Measurements from ENCODE around the gene PLCXD1.
"Not testable (repeated sequence)": the region's sequence is repeated elsewhere in the genome, so short reads cannot be mapped to it uniquely, and the experiment has no call there.

The PLCXD1 gene, protein sequence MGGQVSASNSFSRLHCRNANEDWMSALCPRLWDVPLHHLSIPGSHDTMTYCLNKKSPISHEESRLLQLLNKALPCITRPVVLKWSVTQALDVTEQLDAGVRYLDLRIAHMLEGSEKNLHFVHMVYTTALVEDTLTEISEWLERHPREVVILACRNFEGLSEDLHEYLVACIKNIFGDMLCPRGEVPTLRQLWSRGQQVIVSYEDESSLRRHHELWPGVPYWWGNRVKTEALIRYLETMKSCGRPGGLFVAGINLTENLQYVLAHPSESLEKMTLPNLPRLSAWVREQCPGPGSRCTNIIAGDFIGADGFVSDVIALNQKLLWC

DNA sequence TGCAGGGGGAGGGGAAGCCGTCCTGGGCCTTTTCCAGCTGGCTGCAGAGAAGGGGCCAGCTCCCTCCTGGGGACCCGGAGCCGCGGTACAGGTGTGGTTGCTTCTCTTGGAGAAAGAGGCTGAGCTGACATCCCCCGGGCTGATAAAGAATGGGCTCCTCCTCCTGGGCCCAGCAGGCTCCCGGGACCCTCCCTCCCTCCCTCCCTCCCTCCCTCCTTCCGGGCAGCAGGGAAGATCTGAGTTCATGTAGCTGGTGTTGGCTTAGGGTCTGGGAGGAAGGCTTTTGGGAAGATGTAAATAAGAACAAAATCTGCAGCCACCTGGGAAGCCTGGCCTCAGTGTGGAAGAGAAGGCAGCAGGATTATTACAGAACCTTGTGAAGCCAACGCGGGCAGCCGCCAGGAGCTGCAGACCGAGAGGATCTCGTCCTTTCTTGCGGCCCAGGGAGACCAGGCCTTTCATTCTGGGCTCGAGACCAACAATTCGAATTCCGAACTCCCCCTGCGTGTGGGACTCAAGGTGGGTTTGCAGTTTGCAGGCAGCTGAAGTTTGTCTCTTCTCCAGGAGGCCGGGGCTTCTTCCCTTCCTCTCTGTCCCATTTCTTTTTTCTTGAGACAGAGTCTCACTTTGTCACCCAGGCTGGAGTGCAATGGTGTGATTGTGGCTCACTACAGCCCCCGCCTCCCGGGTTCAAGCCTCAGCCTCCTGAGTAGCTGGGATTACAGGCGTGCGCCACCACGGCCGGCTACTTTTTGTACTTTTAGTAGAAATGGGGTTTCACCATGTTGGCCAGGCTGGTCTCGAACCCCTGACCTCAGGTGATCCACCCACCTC is at the start of gene PLCXD1:
Gene PLCXD1, plus strand, starts transcription at position 216 of the 834 bp plus-strand sequence. CDS start 2,807 bp downstream, outside the sequence.
- DNase-seq = no peak

DNA sequence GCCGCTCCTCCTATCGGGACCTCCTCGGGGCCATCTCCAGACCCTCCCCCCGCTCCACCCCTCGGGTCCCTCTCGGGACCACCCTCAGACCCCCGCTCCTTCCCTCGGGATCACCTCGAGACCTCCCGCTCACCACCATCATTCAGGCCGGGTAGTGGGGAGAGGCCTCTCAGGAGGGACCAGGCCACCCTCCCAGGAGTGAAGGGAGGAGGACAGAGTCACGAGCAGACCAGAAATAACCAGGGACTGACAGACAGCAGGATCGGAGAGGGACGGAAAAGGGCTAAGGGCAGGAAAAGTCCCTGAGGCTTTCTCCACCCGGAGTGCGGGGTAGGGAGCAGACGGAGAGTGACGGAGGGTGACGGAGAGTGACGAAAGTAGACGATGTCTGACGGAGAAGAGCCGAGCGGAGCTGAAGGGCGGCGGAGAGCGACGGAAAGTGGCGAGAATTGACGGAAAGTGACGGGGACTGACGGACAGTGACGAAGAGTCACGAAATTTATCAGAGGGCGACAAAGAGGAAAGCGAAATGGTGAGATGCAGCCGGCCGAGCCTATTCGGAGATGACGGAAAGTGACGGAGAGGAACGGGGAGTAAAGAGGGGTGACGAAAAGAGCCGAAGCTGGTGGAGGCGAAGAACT is 49.4 kb upstream of the PLCXD1 start:
- DNase-seq = not testable (repeated sequence)

DNA sequence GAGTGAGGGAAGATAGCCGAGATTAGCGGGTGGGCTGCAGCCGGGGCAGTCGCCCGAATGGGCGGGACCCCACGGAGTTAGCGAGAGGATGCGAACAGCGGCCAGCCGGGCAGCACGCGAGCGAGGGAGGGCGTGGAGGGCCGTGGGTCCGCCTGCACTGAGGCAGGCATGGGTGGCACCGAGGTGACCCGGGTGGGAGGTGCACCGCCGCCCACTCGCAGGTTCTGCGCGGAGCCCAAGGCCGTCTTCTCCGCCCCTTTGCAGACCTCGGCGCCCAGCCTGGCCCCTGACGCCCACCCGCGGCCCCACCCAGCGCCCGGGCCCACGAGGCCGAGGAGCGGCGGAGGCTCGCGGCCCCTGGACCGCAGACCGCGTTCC is 48.9 kb upstream of the PLCXD1 start:
- DNase-seq = not testable (repeated sequence)

DNA sequence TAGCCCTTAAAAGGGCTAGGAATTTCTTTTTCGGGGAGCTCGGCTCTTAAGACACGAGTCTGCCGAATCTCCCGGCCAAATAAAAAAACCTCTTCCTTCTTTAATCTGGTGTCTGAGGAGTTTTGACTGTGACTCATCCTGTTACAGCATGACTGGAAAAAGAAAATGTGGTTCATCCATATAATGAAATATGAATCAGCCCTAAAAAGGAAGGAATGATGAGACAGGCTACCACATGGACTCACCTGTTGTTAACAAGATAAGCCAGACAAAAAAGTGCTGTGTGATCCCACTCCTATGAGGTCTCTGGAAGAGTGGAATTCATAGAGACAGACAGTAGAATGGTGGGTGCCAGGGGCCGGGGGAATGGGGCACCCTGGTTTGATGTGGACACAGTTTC is 45.0 kb upstream of the PLCXD1 start:
- DNase-seq = not testable (repeated sequence)

DNA sequence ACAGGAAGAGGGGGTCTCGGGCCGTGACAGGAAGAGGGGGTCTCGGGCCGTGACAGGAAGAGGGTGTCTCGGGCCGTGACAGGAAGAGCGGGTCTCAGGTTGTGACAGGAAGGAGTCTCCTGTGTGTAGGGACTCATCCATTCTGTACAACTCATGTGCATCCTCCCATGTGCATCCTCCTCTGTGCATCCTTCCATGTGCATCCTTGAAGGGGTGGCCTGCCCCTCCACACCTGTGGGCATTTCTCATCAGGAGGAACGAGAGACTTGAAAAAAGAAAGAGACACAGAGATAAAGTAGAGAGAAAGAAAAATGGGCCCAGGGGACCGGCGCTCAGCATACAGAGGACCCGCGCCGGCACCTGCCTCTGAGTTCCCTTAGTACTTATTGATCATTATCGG is 30.2 kb upstream of the PLCXD1 start:
- no peak for DNase-seq

DNA sequence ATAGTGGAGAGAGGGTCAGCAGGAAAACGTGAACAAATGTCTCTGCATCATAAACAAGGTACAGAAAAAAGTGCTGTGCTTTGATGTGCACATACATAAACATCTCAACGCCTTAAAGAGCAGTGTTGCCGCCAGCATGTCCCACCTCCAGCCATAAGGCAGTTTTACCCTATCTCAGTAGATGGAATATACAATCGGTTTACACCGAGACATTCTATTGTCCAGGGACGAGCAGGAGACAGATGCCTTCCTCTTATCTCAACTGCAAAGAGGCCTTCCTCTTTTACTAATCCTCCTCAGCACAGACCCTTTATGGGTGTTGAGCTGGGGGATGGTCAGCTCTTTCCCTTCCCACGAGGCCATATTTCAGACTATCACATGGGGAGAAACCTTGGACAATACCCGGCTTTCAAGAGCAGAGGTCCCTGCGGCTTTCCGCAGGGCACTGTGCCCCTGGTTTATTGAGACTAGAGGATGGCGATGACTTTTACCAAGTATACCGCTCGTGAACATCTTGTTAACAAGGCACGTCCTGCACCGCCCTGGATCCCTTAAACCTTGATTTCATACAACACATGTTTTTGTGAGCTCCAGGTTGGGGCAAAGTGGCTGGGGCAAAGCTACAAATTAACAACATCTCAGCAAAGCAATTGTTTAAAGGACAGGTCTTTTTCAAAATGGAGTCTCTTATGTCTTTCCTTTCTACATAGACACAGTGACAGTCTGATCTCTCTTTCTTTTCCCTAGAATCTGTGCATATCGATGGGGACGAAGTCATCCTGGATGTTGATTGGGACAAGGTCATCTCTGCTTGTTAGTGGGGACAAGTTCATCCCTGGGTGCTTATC is 29.6 kb upstream of the PLCXD1 start:
- not testable (repeated sequence) for DNase-seq

DNA sequence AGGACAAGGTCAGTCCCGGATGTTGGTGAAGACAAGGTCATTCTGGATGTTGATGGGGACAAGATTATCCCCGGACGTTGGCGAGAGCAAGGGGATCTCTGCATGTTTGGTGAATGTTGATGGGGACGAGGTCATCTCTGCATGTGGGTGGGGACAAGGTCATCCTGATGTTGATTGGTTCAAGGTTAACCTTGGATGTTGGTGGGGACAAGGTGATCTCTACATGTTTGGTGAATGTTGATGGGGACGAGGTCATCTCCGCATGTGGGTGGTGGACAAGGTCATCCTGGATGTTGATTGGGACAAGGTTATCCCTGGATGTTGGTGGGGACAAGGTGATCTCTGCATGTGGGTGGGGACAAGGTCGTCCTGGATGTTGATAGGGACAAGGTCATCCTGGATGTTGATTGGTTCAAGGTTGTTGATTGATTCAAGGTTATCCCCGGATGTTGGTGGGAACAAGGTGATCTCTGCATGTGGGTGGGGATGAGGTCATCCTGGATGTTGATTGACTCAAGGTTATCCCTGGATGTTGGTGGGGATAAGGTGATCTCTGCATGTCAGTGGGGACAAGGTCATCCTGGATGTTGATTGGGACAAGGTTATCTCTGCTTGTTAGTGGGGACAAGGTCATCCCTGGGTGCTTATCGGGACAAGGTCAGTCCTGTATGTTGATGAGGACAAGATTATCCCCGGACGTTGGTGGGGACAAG is 28.8 kb upstream of the PLCXD1 start:
- no peak for DNase-seq

DNA sequence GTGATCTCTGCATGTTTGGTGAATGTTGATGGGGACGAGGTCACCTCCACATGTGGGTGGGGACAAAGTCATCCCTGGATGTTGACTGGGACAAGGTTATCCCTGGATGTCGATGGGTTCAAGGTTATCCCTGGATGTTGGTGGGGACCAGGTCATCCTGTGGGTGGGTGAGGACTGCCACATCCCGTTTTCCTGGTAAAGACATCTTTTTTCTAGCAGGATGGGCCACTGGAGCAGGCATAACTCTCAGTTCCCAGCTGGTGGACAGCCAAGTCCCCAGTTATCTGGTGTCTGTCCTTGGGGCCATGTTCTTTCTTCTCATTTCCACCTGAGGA is 28.3 kb upstream of the PLCXD1 start:
- DNase-seq = no peak

DNA sequence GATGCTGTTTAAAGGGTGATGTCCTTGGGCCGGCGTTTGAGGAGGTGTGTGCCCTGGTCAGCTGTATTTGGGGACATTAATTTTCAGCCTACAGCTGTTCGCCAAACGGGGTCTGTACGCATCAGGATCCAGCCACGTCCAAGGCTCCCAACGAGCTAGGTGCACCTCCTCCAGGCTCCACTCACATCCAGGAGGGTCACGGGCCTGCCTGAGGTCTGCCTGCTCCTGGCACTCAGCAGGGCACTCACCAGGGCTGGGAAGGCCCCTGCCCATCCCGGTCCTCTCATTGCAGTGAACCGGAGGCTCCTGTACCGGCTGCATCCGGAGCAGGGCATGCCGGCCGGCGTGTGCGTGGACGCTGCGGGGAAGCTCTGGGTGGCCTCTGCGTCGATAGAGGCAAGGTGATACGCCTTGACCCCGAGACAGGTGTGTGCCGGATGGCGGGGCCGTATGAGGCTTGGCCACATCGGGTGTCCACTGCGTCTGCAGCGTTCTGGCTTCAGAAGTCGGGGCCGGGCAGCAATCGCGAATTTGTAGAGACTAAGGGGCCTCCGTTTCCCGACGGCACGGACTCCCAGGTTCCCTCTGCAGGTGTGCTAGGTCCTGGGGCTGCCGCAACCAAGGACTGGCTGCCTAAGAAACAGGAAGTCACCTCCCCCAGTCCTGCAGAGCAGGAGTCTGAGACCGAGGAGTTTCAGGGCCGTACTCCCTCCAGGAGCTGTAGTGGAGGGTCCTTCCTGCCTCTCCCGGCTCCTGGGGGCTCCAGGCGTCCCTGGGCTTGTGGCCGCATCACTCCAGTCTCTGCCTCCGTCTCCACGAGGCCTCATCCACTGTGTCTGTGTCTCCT is 27.5 kb upstream of the PLCXD1 start:
- no peak for DNase-seq

DNA sequence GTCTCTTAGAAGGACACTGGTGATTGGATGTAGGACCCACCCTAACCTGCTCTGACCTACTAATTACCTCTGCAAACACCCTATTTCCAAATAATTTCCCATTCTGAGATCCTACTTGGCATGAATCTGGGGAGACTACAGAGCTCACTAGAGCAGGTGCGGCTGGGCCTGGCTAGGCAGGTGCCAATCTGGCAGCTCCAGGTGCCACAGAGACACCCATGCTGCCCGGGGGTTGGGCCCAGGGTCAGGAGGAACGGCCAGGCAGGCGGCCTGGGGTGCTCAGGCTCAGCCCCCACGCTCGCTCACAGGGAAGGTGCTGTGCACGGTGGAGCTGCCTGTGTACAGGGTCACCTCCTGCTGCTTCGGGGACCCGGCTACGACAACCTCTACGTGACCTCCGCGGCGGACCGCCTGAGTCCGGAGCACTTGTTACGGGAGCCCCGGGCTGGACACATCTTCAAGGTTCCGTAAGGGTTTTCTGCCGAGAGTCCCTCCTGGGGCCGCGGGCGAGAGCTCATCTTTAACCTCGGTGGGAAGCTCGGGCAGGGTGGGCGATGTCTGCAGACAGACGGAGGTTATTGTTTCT is 26.5 kb upstream of the PLCXD1 start:
- no peak for DNase-seq

DNA sequence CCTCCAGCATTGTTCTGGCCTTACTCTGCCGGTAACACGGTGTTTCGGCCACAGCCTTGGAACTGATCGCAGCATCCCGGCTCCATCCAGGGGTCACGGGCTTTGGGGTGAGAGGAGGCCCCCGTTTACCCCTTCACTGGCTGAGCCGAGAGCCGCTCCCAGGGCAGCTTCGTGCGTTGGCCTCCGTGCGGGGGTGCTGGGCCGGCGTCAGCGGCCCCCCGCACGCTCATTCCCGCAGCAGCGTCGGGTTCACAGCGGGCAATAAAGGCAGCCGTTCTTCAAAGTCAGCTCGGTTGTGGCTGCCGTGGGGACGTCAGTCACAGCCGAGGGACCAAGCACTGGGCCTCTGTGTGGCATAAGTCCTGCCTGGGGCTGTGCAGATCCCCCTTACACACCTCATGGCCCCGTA is 25.3 kb upstream of the PLCXD1 start:
- DNase-seq = no peak

DNA sequence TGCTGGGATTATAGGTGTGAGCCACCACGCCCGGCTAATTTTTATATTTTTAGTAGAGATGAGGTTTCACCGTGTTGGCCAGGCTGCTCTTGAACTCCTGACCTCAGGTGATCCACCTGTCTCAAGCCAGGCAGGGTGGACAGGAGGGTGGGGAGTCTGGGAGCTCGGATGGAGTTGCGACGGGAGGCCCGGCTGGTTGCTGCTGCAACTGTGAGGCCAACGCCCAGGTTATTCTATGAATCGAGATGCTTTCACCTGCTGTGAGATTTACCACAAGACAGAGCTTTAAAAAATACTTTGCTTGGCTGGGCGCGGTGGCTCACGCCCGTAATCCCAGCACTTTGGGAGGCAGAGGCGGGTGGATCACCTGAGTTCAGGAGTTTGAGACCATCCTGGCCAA is 24.1 kb upstream of the PLCXD1 start:
- DNase-seq = not testable (repeated sequence)

DNA sequence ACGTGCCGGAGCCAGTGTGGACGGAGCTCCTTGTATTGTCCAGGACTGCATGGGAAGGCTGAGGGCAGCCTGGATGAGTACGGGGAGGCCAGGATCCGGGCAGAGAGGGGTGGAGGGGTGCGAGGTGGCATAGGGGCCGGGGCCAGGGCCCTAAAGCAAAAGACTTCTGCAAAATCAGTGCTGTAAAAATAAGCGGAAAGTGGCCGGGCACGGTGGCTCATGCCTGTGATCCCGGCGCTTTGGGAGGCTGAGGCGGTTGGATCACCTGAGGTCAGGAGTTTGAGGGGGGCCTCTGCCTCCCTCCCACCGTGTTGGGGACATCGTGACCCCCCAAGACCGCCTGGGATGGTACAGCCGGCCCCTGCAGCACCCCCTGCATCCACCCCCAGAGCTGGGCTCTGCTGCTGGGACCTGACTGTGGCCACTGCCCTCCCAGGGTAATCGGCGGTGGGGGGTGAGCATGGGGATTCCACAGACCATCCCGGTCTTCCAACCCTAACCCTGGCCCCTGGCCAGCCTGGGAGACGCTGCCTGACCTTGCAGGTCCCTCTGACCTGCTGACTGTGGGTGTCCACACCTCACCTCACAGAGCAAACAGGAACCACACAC is 23.4 kb upstream of the PLCXD1 start:
- DNase-seq = no peak

DNA sequence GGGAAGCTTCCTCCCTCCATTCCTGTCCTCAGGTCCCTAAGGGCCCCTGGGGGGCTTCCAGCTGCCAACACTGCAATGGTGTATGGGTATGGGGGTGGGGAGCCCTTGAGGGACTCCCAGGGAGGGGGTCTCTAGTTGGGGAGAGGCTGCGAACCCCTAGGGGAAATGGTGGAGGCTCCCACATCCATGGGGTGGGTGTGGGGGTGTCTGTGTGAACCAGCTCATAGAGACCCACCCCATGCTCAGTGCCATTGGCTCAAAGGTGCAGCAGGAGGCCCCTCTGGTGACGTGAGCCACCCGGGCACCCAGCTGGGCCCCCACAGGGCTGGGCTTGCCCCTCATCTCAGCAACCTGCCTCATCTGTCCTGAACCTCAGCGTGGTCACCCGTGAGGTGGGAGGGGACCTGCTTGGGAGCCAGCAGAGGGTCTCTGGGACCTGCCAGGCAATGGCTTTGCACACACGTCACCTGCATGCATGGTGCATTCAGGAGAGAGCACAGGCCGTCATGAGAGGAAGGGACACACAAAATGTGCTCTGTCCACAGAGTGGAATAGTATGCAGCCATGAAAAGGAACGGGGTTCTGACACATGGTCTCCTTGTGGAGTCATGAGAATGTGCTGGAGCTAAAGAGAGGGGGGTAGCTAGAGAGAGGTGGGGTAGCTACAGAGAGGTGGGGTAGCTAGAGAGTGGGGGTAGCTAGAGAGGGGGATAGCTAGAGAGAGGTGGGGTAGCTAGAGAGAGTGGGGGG is 22.7 kb upstream of the PLCXD1 start:
- no peak for DNase-seq

DNA sequence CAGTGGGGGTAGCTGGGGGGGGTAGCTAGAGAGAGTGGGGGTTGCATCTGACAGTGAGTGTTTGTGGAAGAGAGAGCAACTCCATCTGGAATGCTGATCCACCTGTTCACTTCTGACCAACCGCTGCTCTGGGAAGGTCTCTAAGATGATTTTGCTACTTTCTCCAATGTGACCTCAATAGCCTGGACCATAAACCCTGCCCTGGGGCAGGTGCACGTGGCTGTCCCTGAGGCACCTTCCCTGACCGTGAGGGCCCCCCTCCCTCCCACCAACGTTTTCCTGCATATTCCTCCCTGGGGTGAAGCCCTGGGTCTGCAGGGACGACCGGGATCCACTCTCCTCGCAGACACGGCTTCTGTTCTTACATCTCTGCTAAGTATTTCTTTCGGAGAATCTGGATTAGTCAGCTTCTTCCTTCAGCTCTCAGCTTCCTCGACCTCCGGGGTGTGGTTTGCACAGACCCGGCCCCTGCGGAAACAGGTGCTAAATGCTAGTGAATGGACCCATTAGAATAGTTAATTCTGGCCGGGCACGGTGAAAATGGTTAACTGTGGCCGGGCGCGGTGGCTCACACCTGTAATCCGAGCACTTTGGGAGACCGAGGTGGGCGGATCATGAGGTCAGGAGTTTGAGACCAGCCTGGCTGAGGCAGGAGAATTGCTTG is 21.4 kb upstream of the PLCXD1 start:
- DNase-seq = no peak

DNA sequence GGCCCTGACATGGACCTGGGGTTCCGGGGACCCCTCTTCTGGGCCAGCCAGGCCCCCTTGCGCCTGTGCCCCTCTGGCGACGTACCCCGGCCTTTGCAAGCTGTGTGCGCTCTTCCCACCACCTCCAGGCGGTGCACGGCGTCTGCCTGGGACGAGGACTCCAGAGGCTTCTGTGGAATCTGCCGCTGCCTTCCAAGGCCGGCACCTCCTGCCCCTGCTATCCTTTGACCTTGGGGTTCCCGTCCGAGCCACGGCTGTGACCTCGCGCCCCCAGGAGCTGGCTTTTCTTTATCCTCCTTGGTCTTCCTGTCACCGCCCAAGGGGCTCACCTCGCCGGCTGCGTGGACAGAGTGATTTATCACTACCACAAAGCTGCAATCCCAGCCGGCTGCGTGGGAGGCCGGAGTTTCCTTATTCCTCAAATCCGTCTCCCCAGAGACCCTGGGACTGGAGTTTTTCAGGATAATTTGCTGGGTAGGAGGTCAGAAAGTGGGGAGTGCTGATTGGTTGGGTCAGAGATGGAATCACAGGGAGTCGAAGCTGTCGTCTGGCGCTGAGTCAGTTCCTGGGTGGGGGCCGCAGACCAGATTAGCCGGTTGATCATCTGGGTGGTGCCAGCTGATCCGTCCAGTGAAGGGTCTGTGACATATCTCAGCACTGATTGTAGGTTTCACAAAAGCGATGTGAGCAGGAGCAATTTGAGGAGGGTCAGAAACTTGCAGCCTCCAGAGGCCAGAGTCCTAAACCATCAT is 19.8 kb upstream of the PLCXD1 start:
- no peak for DNase-seq

DNA sequence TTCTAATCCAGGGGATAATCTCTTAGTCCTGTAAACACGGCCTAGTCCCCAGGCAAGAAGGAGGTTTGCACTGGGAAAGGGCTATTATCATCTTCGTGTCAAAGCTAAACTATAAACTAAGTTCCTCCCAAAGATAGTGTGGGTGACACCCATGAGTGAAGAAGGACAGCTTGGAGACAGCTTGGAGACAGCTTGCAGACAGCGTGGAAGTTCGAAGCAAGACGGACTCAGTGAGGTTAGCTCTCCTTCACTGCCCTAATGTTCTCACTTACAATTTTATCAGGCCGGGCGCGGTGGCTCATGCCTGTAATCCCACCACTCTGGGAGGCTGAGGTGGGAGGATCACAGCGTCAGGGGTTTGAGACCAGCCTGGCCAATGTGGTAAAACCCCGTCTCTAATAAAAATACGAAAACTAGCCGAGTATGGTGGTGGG is 19.2 kb upstream of the PLCXD1 start:
- no peak for DNase-seq

DNA sequence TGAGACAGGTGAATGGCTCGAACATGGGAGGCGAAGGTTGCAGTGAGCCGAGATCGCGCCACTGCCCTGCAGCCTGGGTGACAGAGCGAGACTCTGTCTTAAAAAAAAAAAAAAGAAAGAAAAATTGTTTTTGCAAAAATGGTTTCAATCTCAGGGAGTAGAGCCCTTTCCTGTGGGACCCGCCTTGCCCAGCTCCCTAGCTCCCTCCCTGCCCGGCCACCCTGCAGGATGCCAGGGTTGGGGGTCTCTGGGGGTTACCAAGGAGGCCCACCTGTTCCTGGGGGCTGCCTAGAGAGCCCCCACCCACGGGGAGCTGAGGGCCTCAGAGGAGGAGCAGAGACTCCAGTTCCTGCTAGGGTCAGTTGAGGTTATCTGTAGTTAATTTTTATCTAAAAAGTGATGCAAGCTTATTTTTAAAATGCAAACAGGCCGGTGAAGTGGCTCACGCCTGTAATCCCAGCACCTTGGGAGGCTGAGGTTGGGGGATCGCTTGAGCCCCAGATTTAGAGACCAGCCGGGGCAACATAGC is 18.7 kb upstream of the PLCXD1 start:
- DNase-seq = no peak
